GM23338 (cell line): ENCODE results near the gene UBL4A. TPM values are rescaled to one million over a fixed set of nuclear protein-coding genes. Genes with fewer than 3 reads are reported as not detected.
A peak's percentile ranks its signal among the peaks of the same experiment; 100 is the strongest.

Experiments
- ATAC-seq: fragments of 200-7000 bp; cut with Tn5 transposase; 3 replicates; pipeline ENCODE4 v1.9.1; 2020
- DNase-seq: peaks from one replicate; pipeline ENCODE4 v3.0.0-alpha.2; 2015; ENCODE audit warnings: low spot score
- H2AFZ ChIP-seq: fragments of 200-600 bp; sonication (generic); 2 replicates; pipeline ENCODE4 v1.8.0; 2016; ENCODE audit warnings: antibody characterized with exemption, mild to moderate bottlenecking, moderate library complexity
- H3F3A ChIP-seq: fragments of 200-600 bp; sonication (generic); replicated peaks from 2 replicates; pipeline ENCODE4 v1.8.0; 2017; ENCODE audit warnings: antibody characterized with exemption, mixed run types, low read depth
- H3K27ac ChIP-seq: fragments of 200-600 bp; sonication (generic); 2 replicates; pipeline ENCODE4 v1.6.1; 2016; ENCODE audit warnings: low read depth
- H3K27me3 ChIP-seq: fragments of 200-600 bp; sonication (generic); 2 replicates; pipeline ENCODE4 v1.8.0; 2016; ENCODE audit warnings: mild to moderate bottlenecking, mixed run types, moderate library complexity; ENCODE audit not compliant: insufficient read depth
- H3K36me3 ChIP-seq: fragments of 200-600 bp; sonication (generic); 2 replicates; pipeline ENCODE4 v1.8.0; 2016; ENCODE audit warnings: mild to moderate bottlenecking; ENCODE audit not compliant: insufficient read depth
- H3K4me1 ChIP-seq: fragments of 200-600 bp; sonication (generic); 2 replicates; pipeline ENCODE4 v1.8.0; 2016; ENCODE audit warnings: mild to moderate bottlenecking, moderate library complexity; ENCODE audit not compliant: insufficient read depth
- H3K4me2 ChIP-seq: fragments of 200-600 bp; sonication (generic); 2 replicates; pipeline ENCODE4 v1.7.1; 2017; ENCODE audit warnings: mixed run types
- H3K4me3 ChIP-seq: fragments of 200-600 bp; sonication (generic); 2 replicates; pipeline ENCODE4 v1.6.1; 2016; ENCODE audit warnings: mixed run types
- H3K79me2 ChIP-seq: fragments of 200-600 bp; sonication (generic); replicated peaks from 2 replicates; pipeline ENCODE4 v1.8.0; 2017; ENCODE audit warnings: mild to moderate bottlenecking; ENCODE audit not compliant: insufficient read depth
- H3K9me2 ChIP-seq: fragments of 200-600 bp; sonication (generic); 2 replicates; pipeline ENCODE4 v1.8.0; 2017; ENCODE audit not compliant: insufficient read depth
- H4K20me1 ChIP-seq: fragments of 200-600 bp; sonication (generic); replicated peaks from 2 replicates; pipeline ENCODE4 v1.8.0; 2017; ENCODE audit warnings: mild to moderate bottlenecking; ENCODE audit not compliant: insufficient read depth
- H3K27ac Mint-ChIP-seq: 2 replicates; pipeline ENCODE4 v1.8.0; 2020; ENCODE audit warnings: inconsistent platforms, mild to moderate bottlenecking, moderate library complexity, mixed read lengths
- H3K27me3 Mint-ChIP-seq: 3 replicates; pipeline ENCODE4 v1.8.0; 2022; ENCODE audit warnings: low read depth, mild to moderate bottlenecking, moderate library complexity, mixed read lengths, inconsistent platforms; ENCODE audit not compliant: insufficient read depth, poor library complexity
- H3K36me3 Mint-ChIP-seq: 3 replicates; pipeline ENCODE4 v1.8.0; 2021; ENCODE audit warnings: low read depth, mild to moderate bottlenecking, inconsistent platforms, moderate library complexity, mixed read lengths
- H3K4me1 Mint-ChIP-seq: 3 replicates; pipeline ENCODE4 v1.8.0; 2020; ENCODE audit warnings: mild to moderate bottlenecking, inconsistent platforms, mixed read lengths
- H3K4me3 Mint-ChIP-seq: 3 replicates; pipeline ENCODE4 v1.8.0; 2021; ENCODE audit warnings: moderate library complexity, mild to moderate bottlenecking, inconsistent platforms, mixed read lengths
- H3K9me3 Mint-ChIP-seq: 3 replicates; pipeline ENCODE4 v1.8.0; 2020; ENCODE audit warnings: moderate library complexity, mild to moderate bottlenecking, inconsistent platforms, mixed read lengths
- CREB1 ChIP-seq: fragments of 250-450 bp; sonication (Bioruptor Pico); IDR thresholded peaks from 2 replicates; pipeline ENCODE4 v1.5.0; 2020; ENCODE audit warnings: low read depth, mild to moderate bottlenecking, moderate library complexity
- CTCF ChIP-seq, 2 experiments: fragments of 200-600 bp in 1 of 2; sonication (generic) in 1 of 2; conservative IDR thresholded peaks; 2 replicates each; pipeline versions ENCODE4 v1.5.1 to v1.6.1; 2016 to 2017; ENCODE audit warnings: antibody characterized with exemption in 2 of 2, low read depth in 2 of 2, mild to moderate bottlenecking in 2 of 2, moderate library complexity in 1 of 2
- EZH2 ChIP-seq: fragments of 200-600 bp; sonication (generic); IDR thresholded peaks from one replicate; pipeline ENCODE4 v1.8.0; 2017; ENCODE audit warnings: antibody characterized with exemption, mild to moderate bottlenecking, low read depth; ENCODE audit not compliant: unreplicated experiment
- EZH2phosphoT487 ChIP-seq: fragments of 200-600 bp; sonication (generic); IDR thresholded peaks from one replicate; pipeline ENCODE4 v1.8.1; 2018; ENCODE audit warnings: antibody characterized with exemption; ENCODE audit not compliant: unreplicated experiment
- JUNB ChIP-seq: IDR thresholded peaks from one replicate; pipeline ENCODE4 v1.6.1; 2016; ENCODE audit warnings: antibody characterized with exemption; ENCODE audit not compliant: unreplicated experiment
- POLR2AphosphoS5 ChIP-seq: IDR thresholded peaks from 2 replicates; pipeline ENCODE4 v1.6.1; 2016; ENCODE audit warnings: antibody characterized with exemption, low read depth
- REST ChIP-seq: IDR thresholded peaks from one replicate; pipeline ENCODE4 v1.6.1; 2018; ENCODE audit warnings: antibody characterized with exemption; ENCODE audit not compliant: unreplicated experiment
- STAT1 ChIP-seq: IDR thresholded peaks from one replicate; pipeline ENCODE4 v1.6.1; 2016; ENCODE audit warnings: antibody characterized with exemption; ENCODE audit not compliant: unreplicated experiment
- ZNF114 ChIP-seq: fragments of 250-450 bp; sonication (Bioruptor Pico); IDR thresholded peaks from 2 replicates; pipeline ENCODE4 v1.5.0; 2020; ENCODE audit warnings: mild to moderate bottlenecking, moderate library complexity
- ZNF331 ChIP-seq: fragments of 250-450 bp; sonication (Bioruptor Pico); IDR thresholded peaks from 2 replicates; pipeline ENCODE4 v1.5.0; 2020; ENCODE audit warnings: low read depth, mild to moderate bottlenecking, moderate library complexity
- polyA plus RNA-seq: library from polyadenylated mRNA; unstranded; fragments of >200 nt; fragmentation: Nextera tagmentation; extraction: Ambion mirVana; gene quantifications from 2 replicates; pipeline ENCODE4 v1.2.1, GENCODE V29; 2016
- total RNA-seq: library from RNA; depleted of rRNA; stranded (reverse); fragments of >200 nt; shearing (Covaris generic); gene quantifications from 2 replicates; pipeline ENCODE4 v1.2.3, GENCODE V29; 2014

The UBL4A gene
- total and polyA plus RNA-seq, 2 experiments from 2014 or later, result 15.6 to 43.7 TPM

- no peak overlapping the region; the same call in 1 of the 2 replicates for H3K27ac Mint-ChIP-seq
- peak; percentile 81 for DNase-seq
Observed at GRCh38 chrX:154526901-154527675, 40.7 kb upstream of the UBL4A start.

GRCh38 chrX:154525606-154526490 is 39.4 kb upstream of the UBL4A start:
- peaks cover under 1% of the 10 kb centered on the region; the same call in 1 of the 3 replicates for H3K36me3 Mint-ChIP-seq
- H3K9me2 ChIP-seq, result no peaks in the 10 kb centered on the region
- no peak overlapping the region for H2AFZ ChIP-seq
- H4K20me1 ChIP-seq, result no peaks in the 10 kb centered on the region
- peaks cover 3% of the 10 kb centered on the region for H3K4me1 Mint-ChIP-seq
- H3K4me3 Mint-ChIP-seq, result no peak overlapping the region
- H3K27ac Mint-ChIP-seq, result no peak overlapping the region
- DNase-seq (no peak), ATAC-seq (no peak)
- no peak overlapping the region for H3K27ac ChIP-seq
- H3K36me3 ChIP-seq, result no peaks in the 10 kb centered on the region
- peaks cover 30% of the 10 kb centered on the region for H3K27me3 Mint-ChIP-seq
- no peaks in the 10 kb centered on the region for H3K79me2 ChIP-seq
- no peaks in the 10 kb centered on the region for H3K4me1 ChIP-seq
- peaks cover 43% of the 10 kb centered on the region for H3K27me3 ChIP-seq
- H3K4me2 ChIP-seq, result no peak overlapping the region
- H3K4me3 ChIP-seq, result no peak overlapping the region
- 0 out of 3 replicates have a peak, but pooled peaks cover 3% of the 10 kb centered on the region for H3K9me3 Mint-ChIP-seq
- H3F3A ChIP-seq, result no peaks in the 10 kb centered on the region
- TF ChIP-seq CREB1 (no peak), REST (no peak), STAT1 (no peak), ZNF331 (no peak), CTCF (conservative IDR thresholded peaks at IDR 0.05; ENCODE audit: low read depth in 2 of 2) (no peak), EZH2phosphoT487 (no peak), JUNB (no peak), ZNF114 (CRISPR knock-in tag) (no peak), POLR2AphosphoS5 (no peak)

More at GRCh38 chrX:154526901-154527675, 40.7 kb upstream of the UBL4A start:
- H3K9me3 Mint-ChIP-seq, result 0 out of 3 replicates have a peak, but pooled peaks cover 3% of the 10 kb centered on the region
- peak overlapping the region; percentile 74 for H3K4me2 ChIP-seq
- peak overlapping the region; percentile 47 for H3K4me3 ChIP-seq
- H3K27me3 Mint-ChIP-seq, result peaks cover 33% of the 10 kb centered on the region
- H3K36me3 ChIP-seq, result no peaks in the 10 kb centered on the region
- no peaks in the 10 kb centered on the region for H3K4me1 ChIP-seq
- H3K36me3 Mint-ChIP-seq, result peaks cover 5% of the 10 kb centered on the region; the same call in 1 of the 3 replicates
- peaks cover 41% of the 10 kb centered on the region for H3K27me3 ChIP-seq
- H3K27ac ChIP-seq, result no peak overlapping the region
- ATAC-seq, result peak; percentile 93
- no peaks in the 10 kb centered on the region for H3F3A ChIP-seq
- H3K4me1 Mint-ChIP-seq, result peaks cover 3% of the 10 kb centered on the region
- no peaks in the 10 kb centered on the region for H3K79me2 ChIP-seq
- H3K9me2 ChIP-seq, result no peaks in the 10 kb centered on the region
- no peak for TF ChIP-seq EZH2phosphoT487
- TF ChIP-seq EZH2, result no peak
- TF ChIP-seq CTCF (conservative IDR thresholded peaks at IDR 0.05; ENCODE audit: low read depth in 2 of 2), result peak; percentile 44 to 57
- H2AFZ ChIP-seq, result no peak overlapping the region; the same call in 1 of the 2 replicates
- H4K20me1 ChIP-seq, result no peaks in the 10 kb centered on the region
- H3K4me3 Mint-ChIP-seq, result peak overlapping the region; percentile 61; the same call in 2 of the 3 replicates
